SU-DHL-6 (cell line): ENCODE data around the gene ZNF200.

Source experiments
- H2AFZ ChIP-seq: fragments of 200-600 bp; sonication (generic); 2 replicates; pipeline ENCODE4 v1.6.1; 2014; ENCODE audit warnings: low read depth, mild to moderate bottlenecking, moderate library complexity, mixed read lengths, antibody characterized with exemption, low read length; ENCODE audit not compliant: severe bottlenecking
- H3F3A ChIP-seq: fragments of 200-600 bp; shearing (Covaris generic); 2 replicates; pipeline ENCODE4 v1.6.0; 2016; ENCODE audit warnings: antibody characterized with exemption, mild to moderate bottlenecking; ENCODE audit not compliant: insufficient read depth
- H3K27ac ChIP-seq: fragments of 200-600 bp; sonication (generic); 2 replicates; pipeline ENCODE4 v1.5.1; 2016; ENCODE audit warnings: low read depth, mild to moderate bottlenecking, low read length, moderate library complexity, mixed read lengths
- H3K27me3 ChIP-seq: fragments of 200-600 bp; sonication (generic), shearing (Covaris generic); 2 replicates; pipeline ENCODE4 v1.6.0; 2014; ENCODE audit warnings: mild to moderate bottlenecking, low read length
- H3K36me3 ChIP-seq: fragments of 200-600 bp; sonication (generic); 2 replicates; pipeline ENCODE4 v1.6.1; 2014; ENCODE audit warnings: mild to moderate bottlenecking, low read length, mixed read lengths
- H3K4me2 ChIP-seq: fragments of 300-600, 200-600 bp; shearing (Covaris generic), sonication (generic); 2 replicates; pipeline ENCODE4 v1.6.0; 2014; ENCODE audit warnings: low read length, low read depth, mild to moderate bottlenecking; ENCODE audit not compliant: poor library complexity, severe bottlenecking
- H3K4me3 ChIP-seq: fragments of 200-600 bp; sonication (generic); 2 replicates; pipeline ENCODE4 v1.5.1; 2014; ENCODE audit warnings: antibody characterized with exemption, low read length, mild to moderate bottlenecking, mixed read lengths; ENCODE audit not compliant: insufficient read depth, poor library complexity, severe bottlenecking
- H3K79me2 ChIP-seq: fragments of 200-600 bp; sonication (generic); 2 replicates; pipeline ENCODE4 v1.6.1; 2014; ENCODE audit warnings: mild to moderate bottlenecking, low read length, moderate library complexity; ENCODE audit not compliant: insufficient read depth
- H3K9ac ChIP-seq: fragments of 200-600 bp; sonication (generic); 2 replicates; pipeline ENCODE4 v1.7.0; 2014; ENCODE audit warnings: mild to moderate bottlenecking, low read length
- H3K9me2 ChIP-seq: fragments of 200-600 bp; sonication (generic); replicated peaks from 2 replicates; pipeline ENCODE4 v1.6.1; 2014; ENCODE audit warnings: low read length; ENCODE audit not compliant: insufficient read depth
- H3K9me3 ChIP-seq: fragments of 200-600 bp; sonication (generic); 2 replicates; pipeline ENCODE4 v1.6.1; 2014; ENCODE audit warnings: low read length, mixed read lengths; ENCODE audit not compliant: insufficient read depth
- H4K20me1 ChIP-seq: fragments of 200-600 bp; sonication (generic); 2 replicates; pipeline ENCODE4 v1.6.1; 2014; ENCODE audit warnings: low read depth, mild to moderate bottlenecking, antibody characterized with exemption, low read length, moderate library complexity, mixed read lengths
- EZH2phosphoT487 ChIP-seq: fragments of 200-600 bp; sonication (generic), shearing (Covaris generic); conservative IDR thresholded peaks from 2 replicates; pipeline ENCODE4 v1.6.1; 2018; ENCODE audit warnings: mild to moderate bottlenecking, antibody characterized with exemption, low read length, moderate library complexity, mixed read lengths
- TF ChIP-seq, protein P1 (sequence below): fragments of 200-600 bp; sonication (generic); IDR thresholded peaks from one replicate; pipeline ENCODE4 v1.5.1; 2017; ENCODE audit warnings: antibody characterized with exemption, mild to moderate bottlenecking, low read length, moderate library complexity; ENCODE audit not compliant: insufficient read depth, poor library complexity, severe bottlenecking

Gene ZNF200

DNA sequence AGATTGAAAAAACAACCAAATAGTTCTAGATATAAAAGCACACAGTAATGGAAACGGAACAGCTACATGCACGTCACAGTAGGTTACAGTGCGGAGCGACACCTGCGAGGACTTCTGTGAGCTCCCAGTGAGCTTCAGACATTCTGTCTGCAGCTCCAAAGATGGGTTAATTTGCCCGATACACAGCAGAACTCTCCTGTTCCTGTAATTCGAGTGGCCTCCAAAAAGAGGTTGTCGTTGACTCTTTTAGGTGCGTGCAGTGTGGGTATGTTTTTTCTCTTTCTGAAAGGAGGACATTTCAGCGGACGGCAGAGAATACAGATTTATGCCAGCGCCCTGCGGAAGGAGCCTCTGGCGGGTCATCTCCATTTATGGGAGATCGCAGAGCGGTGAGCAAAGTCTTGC lies 44.0 kb downstream of the ZNF200 start:
- Histone ChIP-seq H3K27ac (no peak overlapping the region), H3K36me3 (no peaks in the 10 kb centered on the region), H3K9me3 (no peaks in the 10 kb centered on the region), H3F3A (no peaks in the 10 kb centered on the region), H3K9ac (no peak overlapping the region), H3K27me3 (peaks cover 5% of the 10 kb centered on the region; the same call in 1 of the 2 replicates), H4K20me1 (no peaks in the 10 kb centered on the region), H2AFZ (no peak overlapping the region), H3K4me3 (no peak overlapping the region), H3K9me2 (no peaks in the 10 kb centered on the region), H3K4me2 (no peak overlapping the region), H3K79me2 (no peaks in the 10 kb centered on the region)
- TF ChIP-seq, protein P1, sequence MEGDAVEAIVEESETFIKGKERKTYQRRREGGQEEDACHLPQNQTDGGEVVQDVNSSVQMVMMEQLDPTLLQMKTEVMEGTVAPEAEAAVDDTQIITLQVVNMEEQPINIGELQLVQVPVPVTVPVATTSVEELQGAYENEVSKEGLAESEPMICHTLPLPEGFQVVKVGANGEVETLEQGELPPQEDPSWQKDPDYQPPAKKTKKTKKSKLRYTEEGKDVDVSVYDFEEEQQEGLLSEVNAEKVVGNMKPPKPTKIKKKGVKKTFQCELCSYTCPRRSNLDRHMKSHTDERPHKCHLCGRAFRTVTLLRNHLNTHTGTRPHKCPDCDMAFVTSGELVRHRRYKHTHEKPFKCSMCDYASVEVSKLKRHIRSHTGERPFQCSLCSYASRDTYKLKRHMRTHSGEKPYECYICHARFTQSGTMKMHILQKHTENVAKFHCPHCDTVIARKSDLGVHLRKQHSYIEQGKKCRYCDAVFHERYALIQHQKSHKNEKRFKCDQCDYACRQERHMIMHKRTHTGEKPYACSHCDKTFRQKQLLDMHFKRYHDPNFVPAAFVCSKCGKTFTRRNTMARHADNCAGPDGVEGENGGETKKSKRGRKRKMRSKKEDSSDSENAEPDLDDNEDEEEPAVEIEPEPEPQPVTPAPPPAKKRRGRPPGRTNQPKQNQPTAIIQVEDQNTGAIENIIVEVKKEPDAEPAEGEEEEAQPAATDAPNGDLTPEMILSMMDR, result no peak
- no peak for TF ChIP-seq EZH2phosphoT487

DNA sequence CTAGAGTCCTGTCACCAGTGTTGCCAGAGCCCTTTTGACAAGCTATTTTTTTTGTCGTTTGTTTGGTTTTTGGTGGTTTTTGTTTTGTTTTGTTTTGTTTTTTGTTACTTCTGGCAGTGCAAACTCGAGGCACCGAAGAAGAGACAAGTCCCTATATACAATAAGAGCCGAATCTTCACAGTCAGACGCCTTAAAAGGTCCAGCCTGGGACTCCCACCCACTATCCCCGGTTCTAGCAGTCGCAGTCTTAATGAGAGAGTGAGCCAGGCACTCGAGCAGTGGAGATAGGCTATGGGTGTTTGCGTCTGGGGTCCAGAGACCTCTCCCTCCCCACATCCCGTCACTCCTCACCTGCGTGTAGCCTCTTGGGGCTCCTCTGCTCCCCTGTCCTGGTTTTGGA lies 45.1 kb downstream of the ZNF200 start:
- H3K27ac ChIP-seq, result no peak overlapping the region
- H3K79me2 ChIP-seq, result no peaks in the 10 kb centered on the region
- TF ChIP-seq, protein P1, result no peak
- no peak for TF ChIP-seq EZH2phosphoT487
- peaks cover 5% of the 10 kb centered on the region; the same call in 1 of the 2 replicates for H3K27me3 ChIP-seq
- H3K9me3 ChIP-seq, result no peaks in the 10 kb centered on the region
- no peaks in the 10 kb centered on the region for H3K9me2 ChIP-seq
- H3K9ac ChIP-seq, result no peak overlapping the region
- no peaks in the 10 kb centered on the region for H3K36me3 ChIP-seq
- H3F3A ChIP-seq, result no peaks in the 10 kb centered on the region
- no peak overlapping the region for H3K4me3 ChIP-seq
- no peaks in the 10 kb centered on the region for H4K20me1 ChIP-seq
- H3K4me2 ChIP-seq, result no peak overlapping the region
- no peak overlapping the region for H2AFZ ChIP-seq

DNA sequence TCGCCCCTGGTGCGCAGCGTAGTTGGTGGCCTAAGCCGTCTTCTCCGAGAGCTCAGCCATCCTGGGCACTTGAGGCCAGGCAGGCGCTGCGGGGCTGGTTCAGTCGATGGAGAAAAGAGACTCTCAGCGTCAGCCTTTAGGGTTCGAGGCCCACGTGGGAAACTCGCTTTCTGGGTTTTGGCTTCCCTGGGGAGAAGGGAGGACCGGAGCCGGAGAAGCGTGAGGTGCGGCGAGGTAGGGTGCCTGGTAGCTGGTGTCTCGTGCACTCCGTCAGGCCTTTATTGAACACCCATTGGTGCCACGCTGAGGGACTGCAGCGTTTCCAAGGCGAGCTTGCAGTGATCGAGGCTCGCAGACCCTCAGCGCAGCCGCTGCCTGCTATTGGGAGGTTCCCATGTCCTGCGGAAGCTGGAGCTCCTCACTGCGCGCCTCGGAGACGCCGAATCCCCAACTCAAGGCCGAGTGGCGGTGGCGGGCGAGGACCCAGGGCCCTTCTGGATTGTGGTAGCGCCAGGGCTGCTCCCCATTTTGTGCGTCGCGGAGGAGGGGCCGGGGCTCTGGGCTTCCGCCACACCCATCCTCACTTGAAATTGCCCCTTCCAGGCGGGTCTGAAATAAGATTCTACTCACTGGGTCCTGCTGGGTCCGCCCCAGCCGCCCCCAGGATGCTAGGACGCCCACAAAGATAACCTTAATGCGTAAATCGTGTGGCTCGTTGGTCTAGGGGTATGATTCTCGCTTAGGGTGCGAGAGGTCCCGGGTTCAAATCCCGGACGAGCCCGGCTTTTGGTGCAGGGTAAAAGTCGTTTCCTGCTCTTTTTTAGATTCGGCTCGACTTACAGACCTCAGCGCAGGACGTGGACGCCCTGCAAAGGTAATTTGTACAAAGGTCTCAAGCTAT lies 45.8 kb downstream of the ZNF200 start:
- Histone ChIP-seq H2AFZ (no peak overlapping the region), H3K9me2 (no peaks in the 10 kb centered on the region), H3K27ac (no peak overlapping the region), H3K79me2 (no peaks in the 10 kb centered on the region), H3K4me2 (no peak overlapping the region), H3K9ac (no peak overlapping the region), H4K20me1 (no peaks in the 10 kb centered on the region), H3K36me3 (no peaks in the 10 kb centered on the region), H3K9me3 (no peaks in the 10 kb centered on the region), H3K4me3 (no peak overlapping the region), H3F3A (no peaks in the 10 kb centered on the region), H3K27me3 (peaks cover 5% of the 10 kb centered on the region; the same call in 1 of the 2 replicates)
- TF ChIP-seq EZH2phosphoT487, result no peak
- TF ChIP-seq, protein P1, result no peak
